T-cell (primary cell): ENCODE data around the gene CHAF1B. TPM values are rescaled to one million over a fixed set of nuclear protein-coding genes. Genes with fewer than 3 reads are reported as not detected.

ENCODE experiments used
- ATAC-seq, 4 experiments: fragments of 200-7000 bp in 3 of 4; fragments of 150-1000 bp in 1 of 4; cut with Tn5 transposase; replicated peaks in 1 of 4; 1 replicate in 3 of 4; 2 replicates in 1 of 4; pipeline ENCODE4 v1.10.0; 2021; ENCODE audit warnings: moderate library complexity in 3 of 4, mild to moderate bottlenecking in 2 of 4, moderate number of reproducible peaks in 1 of 4
- CTCF ChIA-PET, 2 donors: fragments of 300-600 bp; sonication (Branson Sonifier 250); formaldehyde crosslinking; loops; one replicate each; lab custom pipeline; 2022; ENCODE audit warnings: antibody characterized with exemption in 2 of 2; lab: Charles Lee
- POLR2A ChIA-PET, 2 donors: fragments of 300-600 bp; sonication (Branson Sonifier 250); formaldehyde crosslinking; loops; one replicate each; lab custom pipeline; 2022; ENCODE audit warnings: antibody characterized with exemption in 2 of 2; lab: Charles Lee
- DNase-seq, 35 experiments: peaks; one replicate each; pipeline versions ENCODE4 v3.0.0 to v3.0.0-alpha.2; 2013 to 2023
- H3K27ac ChIP-seq: one replicate; pipeline ENCODE4 v1.5.1; 2013; ENCODE audit warnings: low read length
- H3K27me3 ChIP-seq, 2 experiments: replicated peaks in 1 of 2; 1 replicate in 1 of 2; 2 replicates in 1 of 2; pipeline versions ENCODE4 v1.6.1 to v1.7.0; 2013; ENCODE audit warnings: low read length in 1 of 2, mixed read lengths in 1 of 2; ENCODE audit not compliant: control insufficient read depth in 2 of 2, insufficient read depth in 2 of 2; ENCODE audit errors: extremely low read depth in 1 of 2
- H3K36me3 ChIP-seq, 2 donors: 1 replicate in 1 of 2; 2 replicates in 1 of 2; pipeline versions ENCODE4 v1.6.1 to v1.7.0; 2013; ENCODE audit warnings: low read length in 1 of 2; ENCODE audit not compliant: control insufficient read depth in 2 of 2, insufficient read depth in 1 of 2; ENCODE audit errors: extremely low read depth in 1 of 2
- H3K4me1 ChIP-seq, 2 experiments: 1 replicate in 1 of 2; 2 replicates in 1 of 2; pipeline versions ENCODE4 v1.6.1 to v1.7.0; 2013; ENCODE audit warnings: low read length in 2 of 2, mixed read lengths in 1 of 2; ENCODE audit not compliant: insufficient read depth in 2 of 2, control insufficient read depth in 1 of 2; ENCODE audit errors: extremely low read depth in 1 of 2
- H3K4me3 ChIP-seq, 2 donors: 1 replicate in 1 of 2; 2 replicates in 1 of 2; pipeline versions ENCODE4 v1.5.1 to v1.7.0; 2013; ENCODE audit warnings: mild to moderate bottlenecking in 2 of 2, low read length in 1 of 2, moderate library complexity in 1 of 2; ENCODE audit not compliant: control insufficient read depth in 1 of 2; ENCODE audit errors: extremely low read depth in 1 of 2
- H3K9me3 ChIP-seq: 2 replicates; pipeline ENCODE4 v1.7.0; 2013
- H3K27ac Mint-ChIP-seq, 2 donors: one replicate each; pipeline ENCODE4 v1.8.0; 2020 to 2021; ENCODE audit warnings: mild to moderate bottlenecking in 2 of 2, mixed read lengths in 2 of 2
- H3K27me3 Mint-ChIP-seq, 2 donors: one replicate each; pipeline ENCODE4 v1.8.0; 2021 to 2022; ENCODE audit warnings: mixed read lengths in 2 of 2
- H3K36me3 Mint-ChIP-seq: one replicate; pipeline ENCODE4 v1.8.0; 2021; ENCODE audit warnings: mixed read lengths
- H3K4me1 Mint-ChIP-seq, 3 donors: one replicate each; pipeline ENCODE4 v1.8.0; 2020 to 2022; ENCODE audit warnings: mixed read lengths in 3 of 3, mild to moderate bottlenecking in 1 of 3
- H3K4me3 Mint-ChIP-seq, 3 donors: one replicate each; pipeline ENCODE4 v1.8.0; 2020 to 2022; ENCODE audit warnings: mild to moderate bottlenecking in 3 of 3, mixed read lengths in 3 of 3, moderate library complexity in 3 of 3
- H3K9me3 Mint-ChIP-seq, 3 donors: one replicate each; pipeline ENCODE4 v1.8.0; 2020 to 2022; ENCODE audit warnings: mixed read lengths in 3 of 3
- WGBS: methylation state at CpG from one replicate; pipeline ENCODE4 v1.1.5; 2013; ENCODE audit warnings: missing lambda C conversion rate; ENCODE audit not compliant: insufficient coverage; 5-methylcytosine and 5-hydroxymethylcytosine counted together
- total RNA-seq, 35 experiments: library from RNA in 6 of 35; stranded (reverse) in 6 of 35; fragments of 120-200 nt in 1 of 35; gene quantifications; one replicate each; pipeline versions ENCODE4 v1.2.1 to v1.2.4 and lab custom pipeline; 2013 to 2026

CHAF1B gene
- total RNA-seq, 5 donors from 2014 or later (not counting 1 experiment from before 2014, with no cell fraction given) = 2.1 to 5.1 (median 3.5) TPM

DNA sequence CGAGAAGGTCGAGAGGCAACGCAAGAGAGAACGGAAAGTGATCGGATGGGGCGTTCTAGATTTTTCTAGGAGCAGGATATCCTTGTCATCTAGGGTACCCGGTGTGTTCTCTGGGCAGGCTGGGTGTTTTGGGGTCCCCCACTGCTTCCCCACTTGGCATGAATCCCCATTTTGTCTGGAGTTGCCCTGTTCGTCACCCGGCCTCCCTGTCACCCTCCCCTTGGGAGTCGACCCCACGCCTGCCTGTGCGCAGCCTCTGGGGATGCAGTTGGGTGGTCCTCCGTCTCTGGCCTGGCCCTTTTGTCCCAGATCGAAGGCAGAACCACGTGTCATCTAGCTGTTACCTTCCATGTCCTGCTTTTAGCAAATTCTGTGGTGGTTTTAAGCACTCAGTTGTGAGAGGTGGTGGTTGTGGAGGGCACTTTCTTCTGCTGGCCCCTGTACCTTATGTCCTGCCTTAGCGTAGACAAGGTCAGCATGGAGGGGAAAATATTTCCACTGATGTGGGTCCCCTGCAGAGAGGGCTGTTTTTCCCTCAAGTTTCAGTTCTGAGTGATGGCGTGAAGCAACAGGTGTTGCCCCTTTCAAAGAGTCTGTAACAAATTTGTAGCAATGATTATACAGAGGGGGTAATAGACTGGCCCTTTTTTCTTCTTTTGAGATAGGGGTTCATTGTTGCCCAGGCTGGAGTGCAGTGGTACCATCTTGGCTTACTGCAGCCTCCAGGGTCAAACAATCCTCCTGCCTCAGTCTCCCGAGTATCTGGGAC, 35.6 kb downstream of the CHAF1B start:
- Histone ChIP-seq H3K4me1 (no peaks in the 10 kb centered on the region), H3K9me3 (no peaks in the 10 kb centered on the region), H3K27me3 (peaks cover 0 to 6% of the 10 kb centered on the region in 2 experiments), H3K4me3 (no peak overlapping the region), H3K36me3 (no peaks in the 10 kb centered on the region), H3K27ac (no peak overlapping the region)
- H3K4me1 Mint-ChIP-seq = no peaks in the 10 kb centered on the region
- WGBS = 97% methylated on average over 13 of the region's 18 CpGs
- no peak for ATAC-seq
- no peak for DNase-seq
- no peaks in the 10 kb centered on the region for H3K9me3 Mint-ChIP-seq
- H3K27ac Mint-ChIP-seq = no peak overlapping the region
- H3K4me3 Mint-ChIP-seq = no peak overlapping the region
- H3K36me3 Mint-ChIP-seq = peaks cover 12% of the 10 kb centered on the region
- ChIA-PET CTCF (no interaction called here), POLR2A (no interaction called here)
- H3K27me3 Mint-ChIP-seq = no peaks in the 10 kb centered on the region

DNA sequence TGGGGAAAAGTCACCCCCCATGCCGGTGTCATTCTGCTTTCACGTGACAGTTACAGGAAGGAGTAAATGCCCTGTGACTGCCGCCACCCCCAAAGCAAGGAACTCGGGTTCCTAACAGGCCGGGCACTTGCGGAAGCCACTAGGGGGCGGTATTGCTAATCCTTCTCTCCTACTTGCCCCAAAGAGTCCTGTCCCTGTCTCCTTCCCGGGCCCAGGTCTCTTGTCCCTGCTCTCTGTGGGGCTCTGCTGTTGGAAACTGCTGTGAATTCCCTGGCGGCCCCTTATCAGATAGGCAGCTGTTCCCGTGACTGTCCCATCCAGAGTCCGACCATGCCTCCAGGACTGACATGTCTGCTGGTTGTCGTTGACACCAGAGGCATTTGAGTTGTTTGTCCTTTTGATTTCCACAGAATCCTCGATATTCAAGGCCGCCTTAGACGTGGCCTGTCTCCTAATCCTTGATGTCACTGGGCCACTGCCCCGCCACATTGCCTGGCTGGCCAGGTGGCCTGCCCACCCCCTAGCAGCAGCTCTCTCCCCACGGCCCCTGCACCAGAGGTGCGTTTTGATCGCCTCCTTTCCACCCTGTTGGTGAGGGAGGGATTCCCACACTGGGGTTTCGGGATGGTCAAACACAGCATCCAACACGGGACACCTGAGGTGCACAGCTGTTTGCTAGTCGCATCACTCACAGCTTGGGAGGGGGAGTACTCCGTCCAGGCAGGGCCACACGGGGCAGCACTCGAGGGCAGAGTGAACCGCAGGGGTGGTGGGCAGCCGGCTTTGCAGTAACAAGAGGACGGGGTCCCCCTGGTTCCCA, 37.3 kb downstream of the CHAF1B start:
- H3K4me1 Mint-ChIP-seq = no peaks in the 10 kb centered on the region
- POLR2A ChIA-PET = no interaction called here
- no peak overlapping the region for H3K27ac Mint-ChIP-seq
- H3K27me3 Mint-ChIP-seq = no peaks in the 10 kb centered on the region
- ATAC-seq = no peak
- peaks cover 3% of the 10 kb centered on the region for H3K36me3 Mint-ChIP-seq
- Histone ChIP-seq H3K36me3 (no peaks in the 10 kb centered on the region), H3K4me3 (no peak overlapping the region), H3K4me1 (no peaks in the 10 kb centered on the region), H3K9me3 (no peaks in the 10 kb centered on the region), H3K27ac (no peak overlapping the region), H3K27me3 (peaks cover 0 to 6% of the 10 kb centered on the region in 2 experiments)
- DNase-seq = peak in 3 of 35 experiments; percentile 4 to 35 (median 6)
- CTCF ChIA-PET = no interaction called here
- WGBS = 82% methylated on average over 22 of the region's 28 CpGs
- H3K9me3 Mint-ChIP-seq = no peaks in the 10 kb centered on the region
- no peak overlapping the region for H3K4me3 Mint-ChIP-seq

DNA sequence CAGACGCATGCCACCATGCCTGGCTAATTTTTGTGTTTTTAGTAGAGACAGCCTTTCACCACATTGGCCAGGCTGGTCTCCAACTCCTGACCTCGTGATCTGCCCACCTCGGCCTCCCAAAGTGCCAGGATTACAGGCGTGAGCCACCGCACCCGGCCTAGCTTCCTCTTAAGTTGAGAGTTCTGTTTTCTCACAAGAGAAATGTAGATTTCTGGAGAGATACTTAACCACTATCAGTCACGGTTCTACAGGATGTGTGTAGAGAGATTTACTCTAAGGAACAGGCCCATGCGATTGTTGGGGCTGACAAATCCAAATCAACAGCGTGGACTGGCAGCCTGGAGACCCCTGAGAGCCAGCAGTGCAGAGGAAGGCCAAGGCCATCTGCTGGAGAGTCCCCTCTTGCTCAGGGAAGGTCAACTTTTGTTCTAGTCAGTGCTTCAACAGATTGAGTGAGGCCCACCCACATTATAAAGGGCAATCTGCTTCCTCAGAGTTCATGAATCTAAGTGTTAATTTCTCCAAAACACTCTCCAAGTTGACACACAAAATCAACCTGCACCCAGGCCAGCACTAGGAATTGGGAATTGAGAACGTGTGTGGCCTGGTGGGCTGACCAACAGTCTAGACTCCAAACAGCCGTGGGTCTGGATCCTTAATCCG, 38.7 kb downstream of the CHAF1B start:
- ChIA-PET POLR2A (interaction anchor here in 1 of 2 donors (0.6 kb wide), 1 partner anchor 75 kb away, joined by 4 read pairs; no protein-coding TSS in a partner anchor), CTCF (no interaction called here)
- ATAC-seq = no peak
- no peak for DNase-seq
- Histone ChIP-seq H3K9me3 (no peaks in the 10 kb centered on the region), H3K27ac (no peak overlapping the region), H3K27me3 (peaks cover 0 to 6% of the 10 kb centered on the region in 2 experiments), H3K4me3 (no peak overlapping the region), H3K36me3 (no peaks in the 10 kb centered on the region), H3K4me1 (no peaks in the 10 kb centered on the region)
- Mint-ChIP-seq H3K27me3 (peaks cover 0 to 3% of the 10 kb centered on the region in 2 donors), H3K36me3 (no peaks in the 10 kb centered on the region), H3K27ac (no peak overlapping the region), H3K4me1 (peaks cover 0 to 5% (median 0%) of the 10 kb centered on the region in 3 donors), H3K4me3 (no peak overlapping the region), H3K9me3 (no peaks in the 10 kb centered on the region)
- WGBS = 82% methylated on average over 7 of the region's 12 CpGs

DNA sequence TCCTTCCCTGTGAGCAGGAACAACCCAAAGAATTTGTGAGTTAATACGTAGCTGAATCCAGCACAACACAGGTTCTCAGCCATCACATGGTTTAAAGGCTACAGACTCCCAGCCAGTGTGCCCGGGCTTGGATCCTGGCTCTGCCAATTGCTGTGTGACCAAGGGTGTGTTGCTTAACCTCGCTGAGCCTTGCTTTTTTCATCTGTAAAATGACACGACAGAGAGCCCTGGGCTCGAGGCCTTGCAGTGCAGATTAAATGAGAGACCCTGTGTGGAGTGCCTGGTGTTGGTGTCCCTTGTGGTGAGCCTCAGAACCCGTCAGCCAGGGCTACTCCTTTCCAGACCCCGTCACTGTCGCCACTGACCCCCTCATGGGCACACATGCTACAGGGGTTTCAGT, 39.4 kb downstream of the CHAF1B start:
- ChIA-PET CTCF (no interaction called here), POLR2A (no interaction called here)
- H3K27ac Mint-ChIP-seq = no peak overlapping the region
- no peak overlapping the region for H3K4me3 ChIP-seq
- H3K36me3 ChIP-seq = no peaks in the 10 kb centered on the region
- no peak overlapping the region for H3K27ac ChIP-seq
- H3K9me3 ChIP-seq = no peaks in the 10 kb centered on the region
- no peaks in the 10 kb centered on the region for H3K9me3 Mint-ChIP-seq
- no peak overlapping the region for H3K4me3 Mint-ChIP-seq
- peaks cover under 1 to 11% (median 3%) of the 10 kb centered on the region in 3 donors for H3K4me1 Mint-ChIP-seq
- peaks cover 0 to 7% of the 10 kb centered on the region in 2 experiments for H3K27me3 ChIP-seq
- H3K27me3 Mint-ChIP-seq = peaks cover 0 to 4% of the 10 kb centered on the region in 2 donors
- WGBS = 95% methylated on average over 6 of the region's 8 CpGs
- ATAC-seq = no peak
- no peak for DNase-seq
- peaks cover 0 to 1% of the 10 kb centered on the region in 2 experiments for H3K4me1 ChIP-seq
- H3K36me3 Mint-ChIP-seq = no peaks in the 10 kb centered on the region

DNA sequence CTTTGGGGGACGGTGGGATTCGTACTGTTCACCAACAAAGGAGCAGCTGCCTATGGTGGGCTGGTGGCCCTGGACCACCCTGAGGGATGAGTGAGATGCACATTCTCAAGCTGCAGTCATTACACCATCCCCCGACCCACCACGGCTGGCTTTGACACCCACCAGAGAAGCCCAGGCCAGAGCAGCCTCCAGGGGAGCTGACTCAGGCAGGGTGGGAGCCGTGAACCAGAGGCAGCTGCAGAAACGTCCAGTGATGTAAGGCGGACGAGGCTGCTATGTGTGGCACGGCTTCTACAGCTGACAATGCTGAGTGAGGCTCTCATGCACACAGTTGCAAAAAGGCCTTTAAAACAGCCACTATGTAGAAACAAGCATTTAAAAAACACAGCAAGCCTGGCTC, 40.1 kb downstream of the CHAF1B start:
- ChIA-PET POLR2A (no interaction called here), CTCF (interaction anchor here in 1 of 2 donors (0.7 kb wide), 1 partner anchor 288 kb away, joined by 3 read pairs; no protein-coding TSS in a partner anchor)
- DNase-seq = no peak
- WGBS = 93% methylated on average over 5 of the region's 9 CpGs
- H3K4me1 ChIP-seq = peaks cover 0 to 8% of the 10 kb centered on the region in 2 experiments
- ATAC-seq = no peak
- H3K27ac Mint-ChIP-seq = no peak overlapping the region
- peaks cover 0 to 14% of the 10 kb centered on the region in 2 experiments for H3K27me3 ChIP-seq
- H3K9me3 Mint-ChIP-seq = no peaks in the 10 kb centered on the region
- no peak overlapping the region for H3K4me3 ChIP-seq
- H3K36me3 ChIP-seq = no peaks in the 10 kb centered on the region
- H3K9me3 ChIP-seq = no peaks in the 10 kb centered on the region
- H3K4me1 Mint-ChIP-seq = peaks cover 8 to 18% (median 10%) of the 10 kb centered on the region in 3 donors
- no peak overlapping the region for H3K4me3 Mint-ChIP-seq
- H3K36me3 Mint-ChIP-seq = no peaks in the 10 kb centered on the region
- peaks cover 2 to 9% of the 10 kb centered on the region in 2 donors for H3K27me3 Mint-ChIP-seq
- H3K27ac ChIP-seq = no peak overlapping the region

DNA sequence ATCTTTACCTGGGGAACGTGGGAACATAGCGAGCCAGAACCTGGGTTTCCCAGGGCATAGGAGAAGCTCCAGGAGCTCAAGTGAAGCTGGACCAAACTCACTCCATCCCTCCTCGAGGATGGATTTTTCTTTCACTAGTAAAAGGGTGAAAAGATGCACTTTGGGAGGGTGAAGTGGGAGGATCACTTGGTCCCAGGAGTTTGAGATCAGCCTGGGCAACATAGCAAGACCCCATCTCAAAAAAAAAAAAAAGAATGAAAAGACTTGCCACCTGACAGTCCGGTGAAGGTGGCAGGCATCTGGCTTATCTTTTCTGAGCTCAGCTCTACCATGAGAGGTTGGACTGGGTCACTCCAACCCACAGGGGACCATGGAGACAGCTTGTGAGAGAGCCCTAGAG, 42.3 kb downstream of the CHAF1B start:
- H3K36me3 Mint-ChIP-seq = no peaks in the 10 kb centered on the region
- H3K4me3 ChIP-seq = no peak overlapping the region
- ATAC-seq (no peak), DNase-seq (no peak)
- no peaks in the 10 kb centered on the region for H3K36me3 ChIP-seq
- ChIA-PET POLR2A (no interaction called here), CTCF (no interaction called here)
- no peaks in the 10 kb centered on the region for H3K9me3 ChIP-seq
- WGBS = 71% methylated on average over 1 of the region's 4 CpGs
- H3K27ac ChIP-seq = no peak overlapping the region
- peaks cover 14 to 26% (median 15%) of the 10 kb centered on the region in 3 donors for H3K4me1 Mint-ChIP-seq
- peaks cover 2 to 19% of the 10 kb centered on the region in 2 experiments for H3K27me3 ChIP-seq
- H3K4me1 ChIP-seq = peaks cover 0 to 11% of the 10 kb centered on the region in 2 experiments
- H3K4me3 Mint-ChIP-seq = no peak overlapping the region
- H3K9me3 Mint-ChIP-seq = no peaks in the 10 kb centered on the region
- peaks cover 10 to 22% of the 10 kb centered on the region in 2 donors for H3K27me3 Mint-ChIP-seq
- no peak overlapping the region for H3K27ac Mint-ChIP-seq
